HFF-Myc (cell line): ENCODE results near the gene CPNE6.

Source experiments
- DNase-seq: peaks from one replicate; pipeline ENCODE4 v3.0.0-alpha.2; 2011; ENCODE audit warnings: low read depth; ENCODE audit errors: extremely low read depth
- H3K4me3 ChIP-seq: replicated peaks from 2 replicates; pipeline ENCODE4 v1.5.1; 2011; ENCODE audit warnings: low read depth, mild to moderate bottlenecking, control low read depth, low read length
- CTCF ChIP-seq: IDR thresholded peaks from 2 replicates; pipeline ENCODE4 v1.5.1; 2012; ENCODE audit warnings: mild to moderate bottlenecking, low read depth, low read length, control low read depth; ENCODE audit errors: missing control alignments

The CPNE6 gene

GRCh38 chr14:24110523-24110922 lies 39.2 kb downstream of the CPNE6 start:
- no peak overlapping the region for H3K4me3 ChIP-seq
- no peak for TF ChIP-seq CTCF
- DNase-seq = no peak

GRCh38 chr14:24113379-24113800 lies 42.0 kb downstream of the CPNE6 start:
- H3K4me3 ChIP-seq = peak overlapping the region; percentile 82
- DNase-seq = no peak
- no peak for TF ChIP-seq CTCF

- no peak for TF ChIP-seq CTCF
- DNase-seq = peak; percentile 74
- H3K4me3 ChIP-seq = peak overlapping the region; percentile 82
Observed at GRCh38 chr14:24113801-24114531, 42.6 kb downstream of the CPNE6 start.

GRCh38 chr14:24114532-24115421 lies 43.4 kb downstream of the CPNE6 start, which contains the start of the genes DCAF11 and NRL:
DCAF11 (plus strand) TSS chr14:24114777; CDS start chr14:24115595, 818 bp downstream.
NRL (minus strand) TSS chr14:24114949; CDS start chr14:24082848, 32,101 bp downstream.
- TF ChIP-seq CTCF = no peak
- DNase-seq = peak; percentile 99
- H3K4me3 ChIP-seq = peak within 1 kb of the TSS; percentile 82

- peak overlapping the region; percentile 82 for H3K4me3 ChIP-seq
- DNase-seq = no peak
- no peak for TF ChIP-seq CTCF
Observed at GRCh38 chr14:24115422-24116127, 44.2 kb downstream of the CPNE6 start.

- H3K4me3 ChIP-seq = peak overlapping the region; percentile 82
- DNase-seq = no peak
- TF ChIP-seq CTCF = no peak
Observed at GRCh38 chr14:24116128-24116814, 44.9 kb downstream of the CPNE6 start.
